Fibroblast of lung (primary cell): ENCODE data around the gene NUB1. TPM values are rescaled to one million over a fixed set of nuclear protein-coding genes. Genes with fewer than 3 reads are reported as not detected.

Source experiments
- DNase-seq, 2 donors: peaks; one replicate each; pipeline versions ENCODE4 v3.0.0 to v3.0.0-alpha.2; 2010; ENCODE audit warnings: low read depth in 2 of 2
- H2AFZ ChIP-seq: 2 replicates; pipeline ENCODE4 v1.5.1; 2012; ENCODE audit warnings: low read length, control low read depth, inconsistent platforms
- H3K27ac ChIP-seq: 2 replicates; pipeline ENCODE4 v1.5.1; 2011; ENCODE audit warnings: low read length, control low read depth; ENCODE audit not compliant: insufficient read depth
- H3K27me3 ChIP-seq: 2 replicates; pipeline ENCODE4 v1.5.1; 2011; ENCODE audit warnings: mild to moderate bottlenecking, low read length; ENCODE audit not compliant: control insufficient read depth, insufficient read depth
- H3K36me3 ChIP-seq: 2 replicates; pipeline ENCODE4 v1.5.1; 2011; ENCODE audit warnings: low read length; ENCODE audit not compliant: control insufficient read depth, insufficient read depth
- H3K4me1 ChIP-seq: 2 replicates; pipeline ENCODE4 v1.5.1; 2011; ENCODE audit warnings: low read length; ENCODE audit not compliant: control insufficient read depth, insufficient read depth; ENCODE audit errors: extremely low read depth
- H3K4me2 ChIP-seq: 2 replicates; pipeline ENCODE4 v1.5.1; 2011; ENCODE audit warnings: low read length, control low read depth; ENCODE audit not compliant: insufficient read depth; ENCODE audit errors: extremely low read depth
- H3K4me3 ChIP-seq, 4 experiments: fragments of 200-600 bp in 1 of 4; sonication (generic) in 1 of 4; replicated peaks in 1 of 4; 2 replicates each; pipeline ENCODE4 v1.5.1; 2011 to 2016; ENCODE audit warnings: low read length in 4 of 4, low read depth in 3 of 4, mild to moderate bottlenecking in 3 of 4, control low read depth in 2 of 4, inconsistent platforms in 1 of 4, mixed read lengths in 1 of 4; ENCODE audit not compliant: insufficient read depth in 1 of 4; ENCODE audit errors: control extremely low read depth in 1 of 4
- H3K79me2 ChIP-seq: 2 replicates; pipeline ENCODE4 v1.5.1; 2012; ENCODE audit warnings: mild to moderate bottlenecking, low read length, inconsistent platforms; ENCODE audit not compliant: control insufficient read depth, insufficient read depth
- H3K9ac ChIP-seq: 2 replicates; pipeline ENCODE4 v1.5.1; 2011; ENCODE audit warnings: mild to moderate bottlenecking, low read length, control low read depth; ENCODE audit not compliant: insufficient read depth
- H3K9me3 ChIP-seq: 2 replicates; pipeline ENCODE4 v1.5.1; 2012; ENCODE audit warnings: low read depth, low read length; ENCODE audit not compliant: control insufficient read depth, insufficient read depth
- H4K20me1 ChIP-seq: 2 replicates; pipeline ENCODE4 v1.5.1; 2011; ENCODE audit warnings: low read length; ENCODE audit not compliant: control insufficient read depth, insufficient read depth; ENCODE audit errors: extremely low read depth
- CTCF ChIP-seq, 2 donors: IDR thresholded peaks in 1 of 2; conservative IDR thresholded peaks in 1 of 2; 1 replicate in 1 of 2; 2 replicates in 1 of 2; pipeline ENCODE4 v1.5.1; 2011 to 2012; ENCODE audit warnings: low read length in 2 of 2, control low read depth in 1 of 2, inconsistent platforms in 1 of 2, low read depth in 1 of 2, mild to moderate bottlenecking in 1 of 2
- EZH2 ChIP-seq: IDR thresholded peaks from 2 replicates; pipeline ENCODE4 v1.5.1; 2012; ENCODE audit warnings: low read length, control low read depth, mild to moderate bottlenecking; ENCODE audit errors: missing control alignments
- polyA plus RNA-seq, 2 donors: library from polyadenylated mRNA; depleted of rRNA in 1 of 2; stranded (reverse) in 1 of 2; unstranded in 1 of 2; fragments of >200 nt; gene quantifications; 2 replicates each; pipeline ENCODE4 v1.2.1, GENCODE V29; 2011 to 2012; ENCODE audit warnings: missing spikeins in 1 of 2
- total RNA-seq: library from RNA; depleted of rRNA; stranded (reverse); fragments of >200 nt; gene quantifications from 2 replicates; pipeline ENCODE4 v1.2.1, GENCODE V29; 2014

NUB1 gene
- total and polyA plus RNA-seq, 2 donors (not counting 1 experiment from before 2014, with no cell fraction given): 44.4 to 77.7 TPM

- Histone ChIP-seq H2AFZ (no peak overlapping the region), H3K79me2 (no peaks in the 10 kb centered on the region), H3K27ac (no peak overlapping the region), H4K20me1 (no peaks in the 10 kb centered on the region), H3K4me1 (no peaks in the 10 kb centered on the region), H3K36me3 (no peaks in the 10 kb centered on the region), H3K27me3 (no peaks in the 10 kb centered on the region), H3K9ac (no peak overlapping the region), H3K9me3 (no peaks in the 10 kb centered on the region), H3K4me3 (no peak overlapping the region), H3K4me2 (no peak overlapping the region)
- TF ChIP-seq CTCF (conservative IDR thresholded peaks at IDR 0.05 in 1 of 2, IDR thresholded peaks at IDR 0.05 in 1 of 2; ENCODE audit: low read depth in 1 of 2, low read length in 2 of 2) (no peak), EZH2 (no peak)
- no peak for DNase-seq
Measured at GRCh38 chr7:151402029-151402835, 60.6 kb downstream of the NUB1 start.

- Histone ChIP-seq H2AFZ (no peak overlapping the region), H3K9me3 (no peaks in the 10 kb centered on the region), H3K9ac (no peak overlapping the region), H3K27me3 (peaks cover 6% of the 10 kb centered on the region), H3K27ac (no peak overlapping the region), H3K4me1 (no peaks in the 10 kb centered on the region), H4K20me1 (no peaks in the 10 kb centered on the region), H3K36me3 (no peaks in the 10 kb centered on the region), H3K4me3 (no peak overlapping the region), H3K4me2 (no peak overlapping the region), H3K79me2 (no peaks in the 10 kb centered on the region)
- TF ChIP-seq CTCF (conservative IDR thresholded peaks at IDR 0.05 in 1 of 2, IDR thresholded peaks at IDR 0.05 in 1 of 2; ENCODE audit: low read depth in 1 of 2, low read length in 2 of 2) (no peak), EZH2 (no peak)
- no peak for DNase-seq
Measured at GRCh38 chr7:151403764-151404163, 62.2 kb downstream of the NUB1 start.

GRCh38 chr7:151404216-151405011 lies 62.8 kb downstream of the NUB1 start:
- H3K4me1 ChIP-seq: no peaks in the 10 kb centered on the region
- H2AFZ ChIP-seq: no peak overlapping the region
- H3K79me2 ChIP-seq: no peaks in the 10 kb centered on the region
- no peaks in the 10 kb centered on the region for H3K9me3 ChIP-seq
- peaks cover 10% of the 10 kb centered on the region for H3K27me3 ChIP-seq
- peak; percentile 14 to 84 for DNase-seq
- no peak overlapping the region for H3K27ac ChIP-seq
- no peaks in the 10 kb centered on the region for H3K36me3 ChIP-seq
- no peak overlapping the region for H3K4me3 ChIP-seq
- TF ChIP-seq EZH2 (no peak), CTCF (conservative IDR thresholded peaks at IDR 0.05 in 1 of 2, IDR thresholded peaks at IDR 0.05 in 1 of 2; ENCODE audit: low read depth in 1 of 2, low read length in 2 of 2) (no peak)
- H3K9ac ChIP-seq: no peak overlapping the region
- H3K4me2 ChIP-seq: no peak overlapping the region
- H4K20me1 ChIP-seq: no peaks in the 10 kb centered on the region
